GM21367 (cell line): ENCODE data around the gene ECHDC3.

ENCODE experiments used
- ATAC-seq: cut with Tn5 transposase; IDR thresholded peaks from one replicate; pipeline ENCODE4 v1.9.1; 2021; ENCODE audit not compliant: unreplicated experiment

Gene ECHDC3

GRCh38 chr10:11775412-11775811 lies 33.2 kb downstream of the ECHDC3 start:
- no peak for ATAC-seq

DNA sequence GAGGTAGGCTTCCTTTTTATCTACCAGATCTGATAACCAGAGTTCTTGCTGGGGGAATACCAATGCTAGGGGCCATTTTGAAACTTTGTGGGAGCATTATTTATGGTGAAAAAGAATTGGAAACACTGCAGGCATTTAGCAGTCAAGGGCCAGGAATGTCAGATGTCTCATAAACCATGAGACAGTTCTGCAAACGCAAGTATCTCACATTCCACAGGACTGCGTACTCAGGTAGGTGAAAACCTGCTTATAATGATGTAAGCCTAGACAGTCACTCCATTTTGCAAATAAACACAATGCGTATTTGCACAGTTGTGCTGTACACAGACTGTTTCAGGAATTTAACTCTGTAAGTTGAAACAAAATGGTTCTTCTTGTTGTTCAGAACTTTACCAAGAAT lies 33.9 kb downstream of the ECHDC3 start:
- ATAC-seq = no peak

GRCh38 chr10:11781114-11781513 lies 38.9 kb downstream of the ECHDC3 start:
- ATAC-seq = no peak

GRCh38 chr10:11782793-11783557 lies 40.8 kb downstream of the ECHDC3 start:
- no peak for ATAC-seq

DNA sequence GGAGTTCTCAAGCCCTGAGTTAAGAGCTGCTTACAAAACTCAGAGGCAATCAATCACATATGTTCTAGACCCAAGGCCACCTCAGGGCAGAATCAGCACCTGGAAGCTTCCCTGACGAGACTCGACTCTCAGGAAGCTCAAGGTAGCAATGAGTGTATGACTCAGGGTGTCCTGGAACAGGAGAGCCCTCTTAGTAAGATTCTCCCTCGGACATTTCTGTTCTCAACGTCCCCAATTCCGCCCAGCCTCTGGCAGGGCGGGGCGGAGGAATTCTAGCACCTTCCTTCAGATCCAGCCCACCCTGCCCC lies 41.3 kb downstream of the ECHDC3 start:
- no peak for ATAC-seq

GRCh38 chr10:11787374-11787773 lies 45.2 kb downstream of the ECHDC3 start:
- no peak for ATAC-seq

GRCh38 chr10:11787846-11788245 lies 45.7 kb downstream of the ECHDC3 start:
- no peak for ATAC-seq

- ATAC-seq = no peak
These were observed 47.1 kb downstream of the ECHDC3 start for GRCh38 chr10:11789306-11789705.

DNA sequence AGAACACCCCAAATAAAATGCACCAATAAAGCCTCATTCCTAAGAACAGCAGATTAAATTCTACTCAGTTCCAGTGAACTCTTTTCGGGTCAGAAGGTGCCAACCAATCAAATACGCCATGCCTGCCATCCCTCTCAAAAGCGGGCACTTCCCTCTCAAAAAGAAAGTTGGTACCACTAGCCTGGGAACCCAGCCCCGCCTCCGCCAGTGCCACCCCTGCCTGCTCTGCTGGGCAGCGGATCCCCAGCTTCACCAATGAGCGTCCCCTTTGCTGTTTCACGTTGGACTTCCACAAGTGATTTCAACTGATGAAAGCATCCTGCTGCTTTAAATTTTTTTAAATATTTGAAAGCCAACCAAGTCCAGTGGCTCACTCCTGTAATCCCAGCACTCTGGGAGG lies 47.8 kb downstream of the ECHDC3 start:
- ATAC-seq = no peak

DNA sequence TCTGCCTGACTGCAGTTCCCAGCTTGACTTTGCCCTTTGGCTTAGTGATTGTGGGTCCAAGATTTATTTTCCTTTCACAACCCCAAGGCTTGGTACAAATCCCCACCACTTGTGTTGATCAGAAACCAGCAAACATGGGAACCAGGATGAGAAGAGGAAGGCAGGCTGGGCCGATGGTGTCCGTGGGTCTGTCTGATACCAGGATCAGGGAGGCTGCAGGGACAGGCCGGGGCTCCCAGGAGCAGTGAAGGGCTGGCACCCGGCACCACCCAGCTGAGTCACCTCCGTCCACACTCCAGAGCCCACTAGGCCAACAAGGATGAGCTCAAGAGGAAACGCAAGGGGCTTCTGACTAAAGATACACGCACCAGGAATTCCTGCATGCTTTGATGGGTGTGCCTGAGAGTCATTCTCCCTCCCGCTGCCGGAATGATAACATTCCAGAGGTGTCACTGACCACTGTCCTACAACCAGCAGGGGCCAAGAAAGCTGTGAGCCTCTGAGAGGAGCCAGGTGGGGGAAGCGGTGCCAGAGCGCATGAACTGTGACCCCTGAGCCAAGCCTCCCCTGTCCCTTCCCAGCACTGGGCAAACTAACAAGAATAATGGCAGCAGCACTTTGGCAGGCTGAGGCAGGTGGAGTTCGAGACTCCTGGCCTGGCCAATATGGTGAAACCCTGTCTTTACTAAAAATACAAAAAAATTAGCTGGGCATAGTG lies 51.7 kb downstream of the ECHDC3 start:
- no peak for ATAC-seq

DNA sequence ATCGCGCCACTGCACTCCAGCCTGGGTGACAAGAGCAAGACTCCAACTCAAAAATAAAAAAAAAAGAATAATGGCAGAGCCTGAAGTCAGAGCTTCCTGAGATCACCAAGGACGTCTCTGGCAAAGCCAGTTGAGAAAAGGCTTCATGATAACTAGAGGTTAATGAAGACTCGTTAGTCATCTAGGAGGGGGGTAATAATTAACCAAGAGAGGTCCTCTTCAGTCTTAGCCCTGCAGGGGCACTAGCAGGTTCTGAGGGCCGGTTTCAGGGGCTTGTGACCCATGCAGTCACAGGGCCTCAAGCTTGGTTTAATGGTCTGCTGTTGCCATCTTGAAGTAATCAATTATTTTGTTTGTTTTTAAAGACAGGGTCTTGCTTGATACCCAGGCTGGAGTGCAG lies 52.4 kb downstream of the ECHDC3 start:
- no peak for ATAC-seq

DNA sequence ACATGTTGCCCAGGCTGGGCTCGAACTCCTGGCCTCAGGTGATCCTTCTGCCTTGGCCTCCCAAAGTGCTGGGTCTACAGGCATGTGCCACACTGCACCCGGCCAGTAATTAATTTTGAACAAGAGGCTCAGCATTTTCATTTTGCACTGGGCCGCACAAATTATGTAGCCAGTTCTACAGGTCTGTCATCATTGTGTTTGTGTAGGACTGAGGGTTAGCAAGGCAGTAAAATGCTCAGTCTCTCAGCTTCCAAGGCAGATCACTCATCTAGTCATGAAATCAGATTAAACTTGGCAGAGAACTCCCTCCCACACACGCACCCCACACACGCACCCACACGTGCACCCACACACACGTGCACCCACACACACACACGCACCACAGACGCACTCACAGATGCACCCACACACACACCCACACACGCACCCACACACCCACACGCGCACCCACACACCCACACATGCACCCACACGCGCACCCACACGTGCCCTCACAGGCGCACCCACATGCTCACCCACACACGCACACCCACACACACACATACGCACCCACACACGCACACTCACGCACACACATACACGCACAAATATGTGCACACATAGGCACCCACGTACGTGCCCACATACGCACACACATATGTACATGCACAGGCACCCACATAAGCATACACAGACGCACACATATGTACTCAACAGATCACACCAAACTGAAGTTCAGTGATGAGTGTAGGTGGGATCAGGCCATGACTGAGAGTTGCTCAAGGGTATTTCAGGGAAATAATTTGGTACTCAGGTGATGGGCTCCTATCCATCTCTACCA lies 53.1 kb downstream of the ECHDC3 start:
- no peak for ATAC-seq

DNA sequence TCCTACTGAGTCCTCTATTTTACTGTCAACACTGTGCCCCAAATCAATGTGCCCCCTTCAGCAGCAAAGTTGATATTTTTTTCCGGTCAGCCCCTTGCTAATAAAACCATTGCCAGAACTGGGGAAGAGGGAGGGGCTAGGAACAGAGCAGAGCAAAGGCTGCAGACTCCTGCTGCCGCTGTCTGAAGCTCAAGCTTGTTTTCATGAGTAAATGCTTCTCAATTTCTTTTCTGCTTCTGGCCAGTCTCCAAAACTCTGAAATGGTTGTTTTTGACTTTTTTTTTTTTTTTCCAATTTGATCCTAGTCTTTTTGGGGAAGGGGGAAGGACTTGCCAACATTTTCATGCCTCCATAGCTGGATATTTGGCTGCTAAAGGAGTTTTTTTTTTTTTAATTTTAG lies 54.3 kb downstream of the ECHDC3 start:
- no peak for ATAC-seq

DNA sequence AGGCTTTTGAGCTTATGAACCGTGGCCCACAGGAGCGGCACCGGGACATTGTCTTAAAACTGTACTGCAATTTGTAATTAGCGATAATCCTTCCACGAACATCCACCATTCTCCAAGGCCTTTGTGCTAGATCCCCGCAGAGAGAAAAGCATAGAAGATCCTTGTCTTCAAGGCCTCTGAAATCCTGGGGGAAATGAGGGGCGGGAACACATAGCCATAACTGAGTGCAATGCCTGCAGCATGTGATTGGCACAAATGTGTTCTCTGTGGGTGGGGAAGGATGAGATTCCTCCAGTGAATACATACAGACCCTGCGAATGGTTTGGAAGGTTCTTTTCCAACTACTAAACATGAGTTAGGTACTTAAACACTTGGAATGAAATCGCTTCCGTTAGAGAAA lies 55.1 kb downstream of the ECHDC3 start:
- no peak for ATAC-seq

- ATAC-seq = no peak
These were observed 55.9 kb downstream of the ECHDC3 start for GRCh38 chr10:11797847-11798633.

GRCh38 chr10:11798845-11799735 lies 56.9 kb downstream of the ECHDC3 start:
- ATAC-seq = no peak

DNA sequence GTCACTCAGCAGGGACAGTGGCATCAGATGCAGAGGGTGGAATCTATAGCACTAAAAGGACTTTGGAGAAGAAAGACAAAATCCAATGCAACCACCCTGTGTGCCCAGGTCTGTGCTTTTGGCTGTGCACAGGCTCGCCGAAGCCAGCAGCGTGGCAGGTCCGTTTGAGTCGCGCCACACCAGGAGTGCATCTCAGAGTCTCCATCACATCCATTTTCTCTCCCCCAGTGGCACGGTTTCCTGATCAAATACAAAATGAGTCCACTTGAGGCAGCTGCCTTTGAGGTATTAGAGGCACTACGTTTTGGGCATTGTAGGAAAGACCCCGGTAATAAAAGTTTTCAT lies 57.5 kb downstream of the ECHDC3 start:
- ATAC-seq = no peak

GRCh38 chr10:11804336-11804735 lies 62.2 kb downstream of the ECHDC3 start:
- no peak for ATAC-seq

DNA sequence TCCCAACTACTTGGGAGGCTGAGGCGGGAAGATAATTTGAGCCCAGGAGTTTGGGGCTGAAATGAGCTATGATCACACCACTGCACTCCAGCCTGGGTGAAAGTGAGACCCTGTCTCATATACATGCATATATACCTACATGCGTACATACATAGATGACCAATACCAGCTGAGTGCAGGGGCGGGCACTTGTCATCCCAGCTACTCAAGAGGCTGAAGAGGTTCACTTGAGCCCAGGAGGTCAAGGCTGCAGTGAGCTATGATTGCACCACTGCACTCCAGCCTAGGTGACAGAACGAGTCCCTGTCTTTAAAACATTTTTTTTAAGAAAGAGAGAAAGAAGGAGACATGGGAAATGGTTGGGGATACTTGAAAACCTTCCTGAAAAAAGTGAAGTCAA lies 63.6 kb downstream of the ECHDC3 start:
- ATAC-seq = no peak

- no peak for ATAC-seq
These were observed 64.5 kb downstream of the ECHDC3 start for GRCh38 chr10:11806706-11807105.
